NCI-H2227 (cell line): Measurements from ENCODE around the gene DGKB.

ENCODE experiments used
- DNase-seq: peaks from one replicate; lab custom pipeline; 2025; ENCODE audit not compliant: unreplicated experiment; lab: John Stamatoyannopoulos, UW

DGKB gene

DNA sequence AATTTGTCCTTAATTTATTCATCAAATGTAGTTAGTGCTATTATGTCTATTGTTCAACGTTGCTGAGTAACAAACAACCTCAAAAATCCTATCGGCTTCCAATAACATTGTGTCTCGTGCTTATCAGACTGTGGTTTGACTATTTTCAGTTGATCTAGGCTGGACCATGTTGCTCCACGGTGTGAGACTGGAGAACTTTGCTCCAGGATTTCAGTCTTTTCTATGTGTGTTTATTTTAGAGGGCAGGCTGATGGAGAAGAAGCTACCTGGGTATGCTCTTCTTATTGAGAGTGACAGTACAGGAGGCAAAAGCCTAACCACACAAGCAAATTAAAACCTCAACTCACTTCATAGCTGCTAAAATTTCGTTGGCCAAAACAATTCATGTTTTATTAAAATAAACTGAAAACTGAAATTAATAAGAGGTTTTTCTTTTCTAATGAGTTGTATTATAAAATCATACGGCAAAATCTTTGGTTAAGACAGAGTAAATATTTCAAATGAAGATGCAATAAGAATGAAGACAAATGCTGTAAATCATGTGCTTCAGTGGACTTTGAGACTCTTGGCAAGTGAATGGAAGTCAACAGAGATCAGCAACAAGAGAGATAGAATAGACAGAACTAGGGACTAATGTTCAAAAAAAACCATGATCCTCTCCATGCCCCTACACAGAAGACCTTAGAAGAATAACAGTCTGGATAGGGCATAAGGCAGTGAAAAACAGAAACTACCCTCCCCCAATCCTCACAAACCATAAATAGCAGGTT, 495.1 kb downstream of the DGKB start:
- no peak for DNase-seq

- DNase-seq = no peak
Measured at GRCh38 chr7:14403587-14403986, 499.0 kb downstream of the DGKB start.

DNA sequence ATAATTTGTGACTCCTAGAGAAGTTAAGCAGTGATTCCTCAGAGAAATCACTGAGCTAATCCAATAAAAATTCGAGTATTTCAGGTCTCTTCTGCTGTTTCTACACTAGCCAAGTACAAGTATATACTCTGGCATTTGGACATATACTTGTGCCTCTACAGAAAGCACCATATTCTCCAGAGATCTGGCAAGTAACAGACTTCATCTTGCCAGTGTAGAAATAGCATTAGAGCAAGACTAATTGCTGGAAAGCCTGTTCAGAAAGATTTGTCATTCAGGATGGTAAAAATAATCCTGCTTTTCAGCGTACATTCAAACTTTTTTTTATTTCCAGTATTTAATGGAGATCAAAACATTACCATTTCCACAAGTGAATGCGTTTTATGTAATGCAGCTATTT, 502.3 kb downstream of the DGKB start:
- no peak for DNase-seq

- DNase-seq = no peak
Measured at GRCh38 chr7:14398526-14398925, 504.0 kb downstream of the DGKB start.

DNA sequence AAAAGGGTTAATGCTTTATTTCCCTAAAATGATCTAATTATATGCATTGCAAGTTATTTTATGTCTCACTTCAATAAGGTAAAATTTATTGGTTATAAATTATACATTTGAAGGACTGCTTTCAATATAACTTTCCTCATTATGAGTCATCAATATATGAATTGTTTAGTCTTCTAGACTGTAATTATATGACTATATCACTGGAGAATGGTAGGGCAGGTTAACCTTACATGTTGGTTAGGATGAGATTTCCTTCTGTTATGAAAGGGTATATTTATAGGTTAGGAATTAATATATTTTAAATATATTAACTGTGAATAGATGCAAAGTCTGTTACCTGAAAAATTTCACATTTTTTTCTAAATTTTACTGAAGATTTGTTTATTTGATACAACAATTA, 506.7 kb downstream of the DGKB start:
- DNase-seq = no peak

DNA sequence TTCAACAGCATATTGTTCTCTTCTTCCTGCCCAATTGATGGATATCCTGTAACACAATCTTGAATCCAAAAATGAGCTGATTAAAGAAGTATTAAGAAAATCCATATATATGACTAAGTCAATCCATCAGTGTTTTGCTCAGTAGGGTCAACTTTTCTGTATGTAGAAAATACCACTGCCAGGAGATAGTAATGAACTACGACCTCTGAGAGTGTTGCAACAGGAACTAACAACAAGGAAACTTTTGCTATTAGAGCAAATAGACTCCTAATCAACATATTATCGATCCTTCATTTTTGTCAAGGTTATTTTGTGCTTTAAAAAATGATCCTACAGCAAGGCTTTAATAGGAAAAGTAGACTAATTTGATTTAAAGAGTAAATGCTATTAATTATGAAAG, 507.8 kb downstream of the DGKB start:
- no peak for DNase-seq

DNA sequence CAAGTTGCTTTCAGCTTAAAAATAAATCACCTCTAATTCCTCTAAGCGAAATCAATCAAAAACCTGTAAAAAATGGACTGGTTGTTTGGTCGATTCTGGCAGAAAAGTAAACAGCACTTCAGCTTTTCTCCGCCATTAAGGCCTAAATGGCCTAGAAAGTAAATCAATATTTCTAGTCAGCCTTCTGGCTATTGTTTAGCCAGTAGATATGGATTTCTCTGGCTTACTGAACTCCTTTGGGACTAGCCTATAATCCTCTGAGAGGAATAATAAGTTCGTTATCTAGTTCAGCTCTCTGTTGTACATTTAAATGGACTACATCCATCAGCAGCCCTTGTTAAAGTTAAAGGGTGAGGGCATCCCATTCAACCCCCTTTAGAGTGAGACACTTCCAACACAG, 513.0 kb downstream of the DGKB start:
- peak; percentile 84 for DNase-seq

GRCh38 chr7:14389181-14389591, 513.4 kb downstream of the DGKB start:
- DNase-seq = peak; percentile 90

- DNase-seq = no peak
Measured at GRCh38 chr7:14385074-14385473, 517.5 kb downstream of the DGKB start.

- no peak for DNase-seq
Measured at GRCh38 chr7:14381936-14382335, 520.6 kb downstream of the DGKB start.

- no peak for DNase-seq
Measured at GRCh38 chr7:14381306-14381705, 521.2 kb downstream of the DGKB start.

DNA sequence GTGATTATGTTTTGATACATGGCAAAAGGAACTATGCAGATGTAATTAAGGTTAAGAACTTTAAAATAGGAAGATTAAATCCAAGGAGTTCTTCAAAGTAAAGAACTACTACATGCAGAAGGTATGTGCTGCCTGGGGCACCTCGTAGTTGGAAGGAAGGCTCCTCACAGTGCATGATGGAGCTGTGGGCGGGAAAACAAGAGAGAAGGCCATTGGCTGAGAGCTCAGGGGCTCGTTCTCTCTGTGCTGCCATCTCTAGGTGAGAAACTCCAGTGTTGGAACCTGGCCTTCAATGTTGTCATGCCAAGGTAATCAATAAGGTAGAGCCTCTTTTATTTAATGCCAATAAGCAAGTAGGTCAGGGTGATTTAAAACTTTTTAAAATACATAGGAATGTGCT, 521.7 kb downstream of the DGKB start:
- no peak for DNase-seq

- DNase-seq = no peak
Measured at GRCh38 chr7:14377646-14378266, 524.8 kb downstream of the DGKB start.

GRCh38 chr7:14376711-14377110, 525.8 kb downstream of the DGKB start:
- DNase-seq = no peak

- no peak for DNase-seq
Measured at GRCh38 chr7:14375998-14376397, 526.6 kb downstream of the DGKB start.

DNA sequence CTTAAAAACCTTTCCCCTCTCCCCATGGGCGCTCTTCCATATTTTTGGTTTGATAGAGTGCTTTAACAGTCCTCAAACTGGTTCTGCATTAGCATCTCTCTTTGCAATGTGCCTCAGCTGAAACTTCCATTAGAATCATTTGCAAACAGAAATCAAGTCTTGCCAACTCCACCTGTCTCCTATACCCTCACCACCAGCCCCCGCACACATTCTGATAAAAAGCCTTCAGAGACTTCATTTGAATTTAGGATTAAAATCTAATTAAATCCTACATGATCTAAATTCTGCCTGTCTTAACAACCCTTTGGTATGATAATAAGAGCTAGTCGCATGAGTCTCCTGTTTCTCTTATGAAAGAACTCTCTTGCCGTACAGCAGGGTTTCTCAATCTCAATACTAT, 528.2 kb downstream of the DGKB start:
- DNase-seq = no peak

DNA sequence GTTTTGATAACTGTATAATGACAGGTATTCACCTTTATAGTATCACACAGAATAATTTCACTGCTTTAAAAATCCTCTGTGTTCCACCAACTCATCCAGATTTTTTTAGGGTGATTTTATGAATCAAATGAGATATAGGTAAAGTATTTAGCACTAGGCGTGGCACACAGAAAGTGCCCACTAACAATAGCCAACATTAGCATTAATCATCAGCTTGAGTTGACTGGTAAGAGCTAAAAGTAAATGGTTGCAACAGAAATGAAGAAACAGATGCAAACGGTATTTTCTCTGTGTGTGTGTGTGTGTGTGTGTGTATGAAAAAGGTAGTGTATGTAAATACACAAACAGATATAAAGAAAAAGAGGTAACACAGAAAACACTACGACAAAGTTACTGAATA, 534.3 kb downstream of the DGKB start:
- DNase-seq = no peak

DNA sequence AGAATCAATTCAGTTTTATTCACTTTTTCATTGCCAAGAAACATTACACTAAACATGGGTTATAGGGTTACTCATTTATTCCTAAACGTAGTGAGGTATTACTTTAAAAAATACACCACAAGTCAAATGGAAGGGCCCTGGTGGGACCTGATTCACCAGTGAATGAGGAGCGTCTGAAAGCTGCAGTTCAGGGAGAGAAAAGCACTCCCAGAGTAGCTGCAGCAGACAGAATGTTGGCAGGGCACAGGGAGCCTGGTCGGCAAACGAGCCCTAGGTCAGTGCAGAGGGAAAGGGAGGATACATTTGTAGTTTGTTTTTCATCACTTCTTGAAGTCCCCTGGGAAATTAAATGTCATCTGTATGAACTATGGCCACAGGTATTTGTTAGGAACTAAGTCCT, 551.4 kb downstream of the DGKB start:
- DNase-seq = no peak

DNA sequence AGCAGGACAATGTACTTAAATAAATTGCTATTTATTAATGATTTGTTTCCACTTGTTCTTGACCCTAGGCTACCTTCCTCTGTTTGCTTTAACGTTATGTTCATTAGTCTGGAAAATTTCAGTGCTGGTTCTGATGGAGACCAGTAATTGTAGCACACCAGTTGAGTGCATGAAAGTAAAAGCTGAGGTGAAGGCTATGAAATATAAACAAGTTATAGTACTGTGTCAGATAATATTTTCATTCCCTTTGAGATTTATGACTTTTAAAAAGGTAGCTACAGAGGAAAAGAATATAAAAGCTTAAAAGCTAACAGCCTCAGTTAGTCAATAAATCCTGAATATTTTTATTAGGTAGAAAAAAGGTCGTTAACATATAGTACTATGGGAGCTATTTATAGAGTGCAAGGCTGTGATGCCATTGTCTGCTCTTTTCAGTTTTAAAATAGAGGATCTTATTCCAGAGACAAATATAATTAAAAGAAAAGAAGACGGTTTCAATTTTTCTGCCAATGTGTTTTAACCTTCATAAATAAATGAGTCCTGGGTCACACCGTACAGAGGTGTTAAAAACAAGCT, 561.3 kb downstream of the DGKB start:
- DNase-seq = no peak

DNA sequence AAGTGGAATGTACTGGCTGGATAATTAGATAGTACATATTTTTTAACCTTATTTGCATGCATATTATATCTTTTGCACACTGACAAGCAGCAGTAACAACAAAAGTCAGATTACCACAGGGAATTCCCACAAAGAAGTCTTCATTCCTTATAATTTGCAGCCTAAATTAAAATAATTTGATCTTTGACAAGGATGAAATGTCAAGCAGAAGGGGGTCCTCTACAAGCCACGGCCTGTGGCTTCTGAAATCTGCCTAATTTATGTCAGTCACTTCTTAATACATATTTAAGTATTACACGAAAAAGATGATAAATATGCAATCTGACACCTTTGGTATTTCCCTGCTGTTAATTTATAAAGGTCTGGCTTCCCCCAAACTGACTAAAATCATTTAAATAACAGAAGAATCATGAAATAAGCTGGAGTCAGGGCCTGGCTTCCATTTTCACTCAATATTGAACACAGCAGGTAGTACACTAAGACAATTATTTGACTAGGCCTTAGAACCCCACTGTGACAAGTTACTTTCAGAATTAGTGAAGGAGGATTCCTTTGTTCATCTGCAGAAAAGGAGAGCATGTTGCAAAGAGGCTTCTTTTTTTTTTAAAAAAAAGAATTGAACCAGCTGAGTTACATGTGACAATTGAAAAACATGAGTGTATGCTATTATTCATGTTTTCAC, 562.0 kb downstream of the DGKB start:
- no peak for DNase-seq

DNA sequence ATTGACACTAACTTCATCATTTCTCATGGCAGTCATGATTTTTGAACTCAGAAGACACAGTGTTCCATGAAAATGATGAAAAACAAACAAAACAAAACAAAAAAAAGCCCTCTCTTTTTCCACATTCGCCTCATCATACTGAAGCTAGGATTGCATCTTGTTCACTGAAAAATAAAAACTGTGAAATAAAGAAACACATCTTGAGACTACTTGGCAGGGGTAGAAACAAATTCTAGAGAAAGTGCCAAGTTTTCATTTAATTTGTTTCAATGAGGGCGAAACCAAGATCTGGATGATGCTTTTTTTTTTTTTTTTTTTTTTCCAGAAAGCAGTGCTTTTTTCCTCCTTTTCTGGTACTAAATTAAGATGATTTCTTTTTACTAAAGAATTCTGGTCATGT, 562.7 kb downstream of the DGKB start:
- DNase-seq = no peak

DNA sequence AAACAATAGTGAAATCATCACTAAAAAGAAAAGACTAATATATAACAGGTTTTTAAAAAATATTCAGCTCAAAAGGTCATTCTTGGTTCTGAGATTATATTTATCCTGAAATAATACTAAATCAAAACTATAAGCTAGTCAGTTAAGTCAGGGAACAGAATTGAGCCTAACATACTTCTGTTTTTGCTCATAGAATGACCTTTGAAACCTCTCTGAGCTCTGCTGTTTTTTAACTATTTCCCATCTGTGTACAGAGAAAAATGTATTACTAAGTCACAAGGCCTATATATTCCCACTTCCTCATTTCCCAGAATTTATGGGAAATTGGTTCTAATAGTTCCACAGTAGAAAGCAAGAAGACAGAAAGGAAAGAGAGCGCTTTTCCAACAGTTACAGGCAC, 566.3 kb downstream of the DGKB start:
- DNase-seq = no peak
